CD4-positive, alpha-beta T cell treated with Interleukin-2 at 100 ng/mL for 4 hours (primary cell): Measurements from ENCODE around the gene WDTC1.
"Not testable (repeated sequence)": the region's sequence is repeated elsewhere in the genome, so short reads cannot be mapped to it uniquely, and the experiment has no call there.

Experiments
- DNase-seq: peaks from one replicate; pipeline ENCODE4 v3.0.0-alpha.2; 2020; ENCODE audit warnings: low spot score

WDTC1 gene, protein sequence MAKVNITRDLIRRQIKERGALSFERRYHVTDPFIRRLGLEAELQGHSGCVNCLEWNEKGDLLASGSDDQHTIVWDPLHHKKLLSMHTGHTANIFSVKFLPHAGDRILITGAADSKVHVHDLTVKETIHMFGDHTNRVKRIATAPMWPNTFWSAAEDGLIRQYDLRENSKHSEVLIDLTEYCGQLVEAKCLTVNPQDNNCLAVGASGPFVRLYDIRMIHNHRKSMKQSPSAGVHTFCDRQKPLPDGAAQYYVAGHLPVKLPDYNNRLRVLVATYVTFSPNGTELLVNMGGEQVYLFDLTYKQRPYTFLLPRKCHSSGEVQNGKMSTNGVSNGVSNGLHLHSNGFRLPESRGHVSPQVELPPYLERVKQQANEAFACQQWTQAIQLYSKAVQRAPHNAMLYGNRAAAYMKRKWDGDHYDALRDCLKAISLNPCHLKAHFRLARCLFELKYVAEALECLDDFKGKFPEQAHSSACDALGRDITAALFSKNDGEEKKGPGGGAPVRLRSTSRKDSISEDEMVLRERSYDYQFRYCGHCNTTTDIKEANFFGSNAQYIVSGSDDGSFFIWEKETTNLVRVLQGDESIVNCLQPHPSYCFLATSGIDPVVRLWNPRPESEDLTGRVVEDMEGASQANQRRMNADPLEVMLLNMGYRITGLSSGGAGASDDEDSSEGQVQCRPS

DNA sequence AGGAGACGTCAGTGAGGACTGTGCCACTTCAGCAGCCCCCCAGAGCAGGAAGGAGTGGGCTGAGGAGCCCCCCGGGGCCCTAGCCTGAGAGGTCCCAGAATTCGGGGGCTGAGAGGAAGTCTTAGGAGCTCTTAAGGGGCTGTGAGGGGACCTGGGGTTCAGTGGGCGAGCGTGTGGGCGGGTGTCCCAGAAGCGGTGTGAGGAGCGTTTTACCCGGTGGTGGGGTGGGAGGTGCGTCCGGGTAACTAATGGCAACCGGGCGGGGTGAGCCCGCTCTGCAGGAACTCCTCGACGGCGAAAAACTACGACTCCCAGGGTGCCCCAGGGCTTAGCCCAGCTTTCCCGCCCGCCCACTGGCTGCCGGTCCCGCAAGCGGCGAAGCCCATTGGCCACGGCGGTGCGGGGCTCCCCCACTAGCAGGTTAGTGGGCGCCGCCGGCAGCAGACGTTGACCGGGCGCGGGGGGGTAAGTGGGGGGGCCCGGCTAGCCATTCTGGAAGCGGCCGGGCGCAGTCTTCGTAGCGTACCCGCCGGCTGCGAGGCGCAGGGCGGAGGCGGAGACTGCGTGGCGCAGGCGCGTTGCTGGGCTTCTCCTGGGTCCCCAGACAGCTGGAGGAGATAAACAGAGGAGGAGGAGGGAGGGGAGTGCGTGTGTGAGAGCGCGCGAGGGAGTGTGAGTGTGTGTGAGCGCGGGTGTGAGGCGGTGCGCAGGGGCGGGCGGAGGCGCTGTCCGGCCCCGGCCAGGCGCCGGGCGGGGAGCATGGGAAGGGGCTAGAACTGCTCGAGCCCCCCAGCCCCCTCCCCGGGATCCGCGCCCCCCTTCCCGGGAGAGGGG is at the start of gene WDTC1:
TSS of gene WDTC1 (plus strand) at position 584 of the 834 bp plus-strand sequence. CDS start 26,423 bp downstream, outside the sequence.
- DNase-seq = peak; percentile 99

DNA sequence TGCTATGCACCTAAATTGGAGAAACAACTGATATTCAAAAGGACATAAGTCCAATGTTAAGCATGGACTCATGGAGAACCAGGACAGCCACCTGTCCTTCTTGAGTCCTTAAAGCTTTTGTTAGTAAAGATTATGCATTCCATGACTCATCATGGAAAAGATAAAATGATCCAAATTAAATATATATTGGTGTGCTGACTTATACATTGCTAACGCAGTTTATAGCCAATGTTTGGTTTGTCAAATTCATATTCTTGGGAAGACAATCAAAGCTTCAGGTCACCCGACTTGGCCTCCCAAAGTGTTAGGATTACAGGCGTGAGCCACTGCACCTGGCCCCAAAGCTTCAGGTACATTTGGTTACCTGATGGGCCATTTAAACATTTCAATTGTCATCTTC is 49.8 kb upstream of the WDTC1 start:
- DNase-seq = not testable (repeated sequence)

DNA sequence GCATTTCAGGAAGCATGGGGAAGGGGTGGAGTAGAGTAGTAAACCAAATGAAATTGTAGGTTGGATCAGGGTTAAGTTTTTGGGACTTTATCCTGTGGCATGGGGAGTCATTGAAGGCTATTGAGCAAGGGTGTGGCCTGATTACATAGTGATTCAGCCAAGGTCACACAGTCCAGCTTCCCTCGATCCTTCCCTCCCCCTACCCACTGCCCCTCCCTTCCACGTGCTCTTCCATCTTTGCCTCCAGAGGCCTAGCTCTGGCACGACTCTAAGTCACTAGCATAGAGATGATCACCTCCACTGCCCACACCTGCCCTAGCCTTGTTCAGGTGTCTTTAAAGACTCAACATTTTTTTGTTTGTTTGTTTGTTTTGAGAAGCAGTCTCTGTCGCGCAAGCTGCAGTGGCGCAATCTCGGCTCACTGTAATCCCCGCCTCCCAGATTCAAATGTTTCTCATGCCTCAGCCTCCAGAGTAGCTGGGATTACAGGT is 42.3 kb upstream of the WDTC1 start:
- DNase-seq = no peak

DNA sequence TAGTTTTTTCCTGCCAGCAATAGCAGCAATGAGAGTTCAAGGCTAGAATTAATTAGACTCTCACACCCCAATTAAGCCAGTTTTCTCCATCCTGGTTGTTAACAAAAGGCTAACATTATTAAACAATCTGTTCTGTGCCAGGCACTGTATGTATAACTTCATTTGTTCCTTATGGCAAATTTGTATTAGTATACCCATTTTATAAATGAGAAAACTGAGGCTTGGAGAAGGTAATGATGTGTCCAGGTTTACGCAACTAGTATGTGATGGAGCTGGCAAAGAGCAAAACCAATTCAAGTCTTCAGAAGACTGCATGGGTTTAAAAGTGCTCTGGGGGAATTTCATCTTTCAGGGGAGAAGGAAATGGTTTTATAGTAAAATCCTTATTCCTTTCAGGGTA is 41.2 kb upstream of the WDTC1 start:
- DNase-seq = no peak

DNA sequence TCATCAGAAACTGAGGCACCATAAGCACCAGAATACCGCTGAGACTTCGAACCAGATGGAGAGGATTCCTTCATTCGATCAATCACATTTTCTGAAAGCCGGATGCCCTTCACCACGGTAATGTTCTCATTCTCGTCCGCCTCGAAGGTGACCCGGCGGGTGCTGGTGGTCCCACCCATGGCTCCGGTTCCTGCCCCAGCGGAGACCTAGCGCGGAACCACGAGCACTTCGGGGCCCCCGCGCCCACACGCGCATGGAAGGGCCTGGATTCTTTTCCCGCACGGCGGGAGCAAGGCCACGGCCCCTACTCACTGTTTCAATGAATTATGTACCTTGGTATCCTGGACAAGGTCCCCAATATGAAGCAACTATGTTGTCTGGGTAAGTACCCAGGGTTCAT is 33.1 kb upstream of the WDTC1 start:
- no peak for DNase-seq

DNA sequence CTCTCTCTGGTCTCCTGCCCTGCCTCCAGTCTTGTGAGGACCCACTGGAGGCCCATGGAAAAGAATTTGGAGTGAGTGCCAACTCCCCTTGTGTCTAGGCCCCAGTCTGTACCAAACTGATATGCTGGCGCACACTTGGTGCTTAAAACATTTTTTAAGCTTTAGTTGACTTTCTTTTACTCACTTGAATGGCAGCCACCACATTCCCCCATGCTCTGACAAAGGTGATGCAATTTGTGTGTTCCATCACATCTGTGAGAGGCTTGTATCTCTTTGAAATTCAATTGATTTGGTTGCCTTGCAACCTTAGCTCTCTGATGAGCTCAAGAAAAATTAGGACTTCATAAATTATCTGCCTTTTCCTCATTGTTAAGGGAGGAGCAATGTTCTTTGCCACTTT is 30.5 kb upstream of the WDTC1 start:
- no peak for DNase-seq

DNA sequence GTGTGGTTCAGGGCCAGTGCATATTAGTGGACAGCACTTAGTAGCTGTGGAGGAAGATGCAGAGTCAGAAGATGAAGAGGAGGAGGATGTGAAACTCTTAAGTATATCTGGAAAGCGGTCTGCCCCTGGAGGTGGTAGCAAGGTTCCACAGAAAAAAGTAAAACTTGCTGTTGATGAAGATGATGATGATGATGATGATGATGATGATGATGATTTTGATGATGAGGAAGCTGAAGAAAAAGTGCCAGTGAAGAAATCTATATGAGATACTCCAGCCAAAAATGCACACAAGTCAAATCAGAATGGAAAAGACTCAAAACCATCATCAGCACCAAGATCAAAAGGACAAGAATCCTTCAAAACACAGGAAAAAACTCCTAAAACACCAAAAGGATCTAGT is 27.2 kb upstream of the WDTC1 start:
- not testable (repeated sequence) for DNase-seq

DNA sequence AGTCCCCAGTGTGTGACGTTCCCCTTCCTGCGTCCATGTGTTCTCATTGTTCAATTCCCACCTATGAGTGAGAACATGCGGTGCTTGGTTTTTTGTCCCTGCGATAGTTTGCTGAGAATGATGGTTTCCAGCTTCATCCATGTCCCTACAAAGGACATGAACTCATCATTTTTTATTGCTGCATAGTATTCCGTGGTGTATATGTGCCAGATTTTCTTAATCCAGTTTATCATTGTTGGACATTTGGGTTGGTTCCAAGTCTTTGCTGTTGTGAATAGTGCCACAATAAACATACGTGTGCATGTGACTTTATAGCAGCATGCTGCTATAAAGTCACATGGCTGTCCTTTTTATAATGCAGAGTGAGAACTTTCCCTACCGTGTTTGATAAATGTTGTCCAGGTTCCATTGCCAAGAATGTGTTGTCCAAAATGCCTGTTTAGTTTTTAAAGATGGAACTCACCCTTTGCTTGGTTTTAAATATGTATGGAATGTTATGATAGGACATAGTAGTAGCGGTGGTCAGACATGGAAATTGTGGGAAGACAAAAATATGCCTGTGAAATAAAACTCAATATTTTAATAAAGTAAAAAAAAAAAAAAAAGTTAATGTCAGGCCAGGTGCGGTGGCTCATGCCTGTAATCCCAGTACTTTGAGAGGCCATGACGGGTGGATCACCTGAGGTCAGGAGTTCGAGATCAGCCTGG is 26.1 kb upstream of the WDTC1 start:
- DNase-seq = not testable (repeated sequence)

DNA sequence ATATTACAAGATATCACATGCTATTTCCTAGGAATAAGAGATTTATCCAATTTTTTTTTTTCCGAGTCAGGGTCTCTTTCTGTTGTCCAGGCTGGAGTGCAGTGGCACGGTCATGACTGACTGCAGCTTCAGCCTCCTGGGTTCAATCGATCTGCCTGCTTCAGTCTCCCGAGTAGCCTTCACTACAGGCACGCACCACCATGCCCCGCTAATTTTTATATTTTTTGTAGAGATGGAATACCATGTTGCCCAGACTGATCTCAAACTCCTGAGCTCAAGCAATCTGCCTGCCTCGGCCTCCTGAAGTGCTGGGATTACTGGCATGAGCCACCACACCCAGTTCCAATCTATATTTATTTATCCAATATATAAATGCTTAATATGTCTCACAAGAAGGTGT is 18.0 kb upstream of the WDTC1 start:
- DNase-seq = no peak

DNA sequence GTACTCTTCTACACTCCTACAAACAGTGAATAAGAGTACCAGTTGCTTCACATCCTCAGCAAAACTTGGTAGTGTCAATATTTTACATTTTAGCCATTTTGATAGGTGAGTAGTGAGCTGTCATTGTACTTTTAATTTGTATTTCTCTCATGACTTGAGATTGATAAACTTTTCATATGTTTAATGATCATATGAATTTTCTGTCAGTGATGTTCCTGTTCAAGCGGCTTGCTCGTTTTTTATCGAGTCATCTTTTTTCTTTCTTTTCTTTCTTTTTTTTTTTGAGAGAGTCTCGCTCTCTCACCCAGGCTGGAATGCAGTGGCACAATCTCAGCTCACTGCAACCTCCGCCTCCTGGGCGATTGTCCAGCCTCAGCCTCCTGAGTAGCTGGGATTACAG is 17.0 kb upstream of the WDTC1 start:
- DNase-seq = no peak

DNA sequence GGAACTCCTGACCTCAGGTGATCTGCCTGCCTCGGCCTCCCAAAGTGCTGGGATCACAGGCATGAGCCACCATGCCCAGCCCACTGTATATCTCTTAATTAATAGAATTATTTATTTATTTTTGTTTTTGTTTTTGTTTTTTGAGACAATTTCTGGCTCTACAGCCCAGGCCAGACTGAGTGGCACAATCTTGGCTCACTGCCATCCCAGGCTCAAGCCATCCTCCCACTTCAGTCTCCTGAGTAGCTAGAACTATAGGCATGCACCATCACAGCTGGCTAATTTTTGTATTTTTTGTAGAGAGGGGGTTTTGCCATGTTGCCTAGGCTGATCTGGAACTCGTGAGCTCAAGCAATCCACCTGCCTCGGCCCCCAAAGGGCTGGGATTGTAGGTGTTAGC is 15.7 kb upstream of the WDTC1 start:
- no peak for DNase-seq

DNA sequence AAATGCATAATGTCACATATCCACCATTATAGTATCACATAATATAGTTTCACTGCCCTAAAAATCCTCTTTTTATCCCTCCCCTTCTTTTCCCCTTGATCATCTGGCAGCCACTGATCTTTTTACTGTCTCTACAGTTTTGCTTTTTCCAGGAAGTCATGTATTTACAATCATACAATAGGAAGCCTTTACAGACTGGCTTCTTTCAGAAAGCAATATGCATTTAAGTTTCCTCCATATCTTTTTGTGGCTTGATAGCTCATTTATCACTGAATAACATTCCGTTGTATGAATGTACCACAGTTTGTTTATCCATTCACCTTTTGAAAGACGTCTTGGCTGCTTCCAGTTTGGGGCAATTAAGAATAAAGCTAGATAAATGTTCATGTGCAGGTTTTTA is 14.3 kb upstream of the WDTC1 start:
- no peak for DNase-seq

DNA sequence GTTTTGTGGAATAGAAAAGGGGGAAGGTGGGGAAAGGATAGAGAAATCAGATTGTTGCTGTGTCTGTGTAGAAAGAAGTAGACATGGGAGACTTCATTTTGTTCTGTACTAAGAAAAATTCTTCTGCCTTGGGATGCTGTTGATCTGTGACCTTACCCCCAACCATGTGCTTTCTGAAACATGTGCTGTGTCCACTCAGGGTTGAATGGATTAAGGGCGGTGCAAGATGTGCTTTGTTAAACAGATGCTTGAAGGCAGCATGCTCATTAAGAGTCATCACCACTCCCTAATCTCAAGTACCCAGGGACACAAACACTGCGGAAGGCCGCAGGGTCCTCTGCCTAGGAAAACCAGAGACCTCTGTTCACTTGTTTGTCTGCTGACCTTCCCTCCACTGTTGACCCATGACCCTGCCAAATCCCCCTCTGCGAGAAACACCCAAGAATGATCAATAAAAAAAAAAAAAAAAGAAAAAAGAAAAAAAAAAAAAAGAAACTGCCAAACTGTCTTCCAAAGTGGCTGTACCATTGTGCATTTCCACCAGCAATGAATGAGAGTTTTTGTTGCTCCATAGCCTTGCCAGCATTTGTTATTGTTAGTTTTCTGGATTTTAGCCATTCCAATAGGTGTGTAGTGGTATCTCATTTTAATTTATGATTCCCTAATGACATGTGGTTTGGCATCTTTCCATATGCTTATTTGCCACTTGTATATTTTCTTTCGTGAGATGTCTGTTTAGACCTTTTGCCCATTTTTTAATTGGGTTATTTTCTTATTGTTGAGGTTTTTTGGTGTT is 13.5 kb upstream of the WDTC1 start:
- DNase-seq = not testable (repeated sequence)

DNA sequence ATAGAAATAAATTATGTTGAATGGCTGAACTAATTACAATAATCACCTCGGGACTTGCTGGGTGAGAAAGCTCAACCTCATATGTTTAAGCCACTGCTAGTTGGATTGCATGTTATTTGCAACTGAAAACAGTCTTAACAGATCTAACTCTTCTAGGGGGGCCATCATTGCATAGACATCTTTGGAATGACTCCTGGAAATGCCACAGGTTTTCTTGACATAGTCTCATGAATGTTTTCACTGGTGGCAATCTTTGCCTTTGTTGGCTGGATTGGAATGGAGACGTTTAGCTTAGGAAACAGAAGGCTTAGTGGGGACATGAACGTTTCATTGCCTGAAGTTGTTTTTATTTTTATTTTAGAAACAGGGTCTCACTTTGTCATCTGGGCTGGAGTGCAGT is 8.8 kb upstream of the WDTC1 start:
- DNase-seq = no peak

DNA sequence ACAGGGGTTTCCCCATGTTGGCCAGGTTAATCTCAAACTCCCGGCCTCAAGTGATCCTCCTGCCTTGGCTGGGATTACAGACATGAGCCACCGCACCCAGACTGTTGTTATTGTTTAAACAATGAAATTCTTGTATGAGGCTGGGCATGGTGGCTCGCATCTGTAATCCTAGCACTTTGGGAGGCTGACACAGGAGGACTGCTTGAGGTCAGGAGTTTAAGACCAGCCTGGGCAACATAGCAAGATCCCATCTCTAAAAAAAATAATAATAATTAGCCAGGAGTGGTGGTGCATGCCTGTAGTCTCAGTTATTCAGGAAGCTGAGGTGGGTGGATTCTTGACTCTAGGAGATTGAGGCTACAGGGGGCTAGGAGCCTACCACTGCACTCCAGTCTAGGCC is 6.7 kb upstream of the WDTC1 start:
- no peak for DNase-seq

DNA sequence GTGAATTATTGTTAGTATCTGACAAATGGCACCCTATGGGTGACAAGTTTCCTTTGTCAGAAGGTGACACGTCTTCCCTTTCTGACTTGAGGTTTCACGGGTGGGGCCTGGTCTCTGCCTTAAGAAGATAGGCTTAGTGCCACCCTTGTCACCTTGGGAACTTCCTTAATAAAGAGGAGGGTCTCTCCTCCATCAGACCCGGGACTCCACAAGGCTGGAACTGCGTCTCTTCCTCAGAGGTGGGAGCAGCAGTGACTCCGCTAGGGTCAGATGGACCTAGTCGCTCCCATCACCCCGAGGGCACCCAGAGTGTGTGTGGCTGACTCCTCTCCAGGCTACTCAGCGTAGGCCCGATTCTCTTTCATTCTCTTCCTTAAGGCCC is 774 bp upstream of the WDTC1 start:
- peak; percentile 62 for DNase-seq

DNA sequence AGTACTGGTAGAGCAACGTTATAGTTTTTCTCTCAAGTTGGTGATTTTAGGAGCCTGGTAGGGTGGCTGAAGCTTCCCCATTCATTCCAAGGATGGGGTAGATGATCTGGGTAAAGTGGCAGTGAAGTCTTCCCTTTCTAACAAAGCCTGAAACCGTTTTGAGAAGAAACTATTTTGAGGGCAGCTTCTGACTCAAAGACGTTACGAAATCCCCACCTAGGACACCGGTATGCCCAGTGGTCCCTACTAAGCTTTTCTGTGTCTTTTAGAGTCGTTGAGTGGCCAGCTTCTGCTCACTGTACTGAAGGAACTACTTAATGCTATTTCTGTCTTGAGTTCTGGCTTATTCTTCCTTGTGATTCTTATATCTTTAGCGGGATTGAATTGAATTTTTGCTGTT is 1.4 kb downstream of the WDTC1 start:
- no peak for DNase-seq

DNA sequence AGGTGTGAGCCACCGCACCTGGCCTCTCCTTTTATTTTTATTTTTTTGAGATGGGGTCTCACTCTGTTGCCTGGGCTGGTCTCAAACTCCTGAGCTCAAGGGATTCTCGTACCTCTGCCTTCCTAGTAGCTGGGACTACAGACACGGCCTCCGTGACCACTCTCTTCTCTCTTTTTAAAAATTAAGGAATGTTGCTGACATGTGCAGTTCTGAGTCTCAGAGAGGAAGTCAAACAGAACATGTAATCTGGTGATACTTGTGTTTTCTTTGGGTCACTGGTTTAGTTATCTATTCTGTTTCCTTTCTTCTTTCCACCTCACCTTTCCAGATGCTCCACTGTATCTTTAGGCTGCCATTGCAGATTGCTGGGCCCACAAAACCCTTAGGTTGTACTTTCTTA is 2.7 kb downstream of the WDTC1 start:
- DNase-seq = no peak

DNA sequence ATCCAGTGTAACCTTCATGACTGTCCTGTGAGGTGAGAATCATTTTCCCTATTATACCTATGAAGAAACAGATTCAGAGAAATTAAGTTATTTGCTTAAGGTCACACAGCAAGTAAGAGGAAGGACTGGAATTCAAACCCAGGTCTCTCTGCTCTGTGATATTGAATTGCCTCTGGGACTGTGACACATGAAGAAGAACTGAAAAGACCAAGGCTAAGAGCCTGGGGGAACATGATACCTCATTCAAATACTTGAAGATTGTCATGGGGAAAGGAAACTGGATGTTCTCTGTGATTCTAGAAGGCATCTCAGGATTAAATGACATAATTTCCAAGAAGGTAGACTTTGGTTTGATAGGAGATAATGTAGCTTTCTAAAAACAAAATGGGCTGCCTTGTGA is 3.6 kb downstream of the WDTC1 start:
- DNase-seq = no peak

DNA sequence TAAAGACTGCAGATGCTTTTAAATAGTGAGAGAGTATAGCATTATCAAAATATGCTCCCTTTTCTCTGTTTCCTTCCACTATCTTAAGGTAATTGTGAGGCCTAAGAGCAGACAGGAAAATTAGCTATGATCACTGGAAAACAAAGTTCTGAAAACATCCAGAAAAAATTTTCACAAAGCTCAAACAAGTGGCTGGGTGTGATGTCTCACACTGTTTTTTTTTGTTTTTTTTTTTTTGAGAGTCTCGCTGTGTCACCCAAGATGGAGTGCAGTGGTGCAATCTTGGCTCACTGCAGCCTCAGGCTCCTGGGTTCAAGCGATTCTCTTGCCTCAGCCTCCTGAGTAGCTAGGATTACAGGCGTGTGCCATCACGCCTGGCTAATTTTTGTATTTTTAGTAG is 7.2 kb downstream of the WDTC1 start:
- DNase-seq = no peak

DNA sequence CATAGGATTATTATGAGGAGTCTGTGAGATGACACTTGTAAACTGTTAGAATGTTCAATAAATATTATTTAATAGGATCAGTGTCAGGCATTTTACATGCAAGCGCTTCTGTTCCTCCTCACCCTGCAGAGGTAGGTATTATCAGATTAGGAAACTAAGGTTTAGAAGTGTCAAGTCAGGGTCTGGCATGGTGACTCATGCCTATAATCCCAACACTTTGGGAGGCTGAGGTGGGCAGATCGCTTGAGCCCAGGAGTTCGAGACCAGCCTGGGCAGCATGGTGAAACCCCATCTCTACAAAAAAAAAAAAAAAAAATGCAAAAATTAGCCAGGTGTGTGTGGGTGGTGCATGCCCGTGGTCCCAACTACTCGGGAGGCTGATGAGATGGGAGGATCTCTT is 9.2 kb downstream of the WDTC1 start:
- not testable (repeated sequence) for DNase-seq
